Fibroblast of mammary gland (primary cell): ENCODE results near the gene RNGTT.

Source experiments
- DNase-seq: peaks from one replicate; pipeline ENCODE4 v3.0.0-alpha.2; 2010; ENCODE audit warnings: low read depth
- H3K4me3 ChIP-seq: 2 replicates; pipeline ENCODE4 v1.5.1; 2011; ENCODE audit warnings: low read depth, mild to moderate bottlenecking, low read length, moderate library complexity; ENCODE audit not compliant: control insufficient read depth
- TF ChIP-seq, protein P1 (sequence below): conservative IDR thresholded peaks from 2 replicates; pipeline ENCODE4 v1.5.1; 2011; ENCODE audit warnings: low read depth, low read length, inconsistent platforms; ENCODE audit not compliant: control insufficient read depth, insufficient read depth

The RNGTT gene

DNA sequence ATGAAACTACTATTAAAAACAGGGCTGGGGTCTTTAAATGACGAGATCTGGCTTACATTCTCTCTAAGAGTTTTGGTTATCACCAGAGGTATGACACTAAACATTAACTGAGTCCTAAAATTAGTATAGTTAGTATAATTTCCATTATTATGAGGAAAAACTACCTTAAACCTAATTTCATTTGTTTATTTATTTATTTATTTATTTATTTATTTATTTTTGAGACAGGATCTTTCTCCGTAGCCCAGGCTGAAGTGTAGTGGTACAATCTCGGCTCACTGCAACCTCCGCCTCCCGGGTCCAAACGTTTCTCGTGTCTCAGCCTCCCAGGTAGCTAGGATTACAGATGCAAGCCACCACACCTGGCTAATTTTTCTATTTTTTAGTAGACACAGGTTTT, 85.5 kb downstream of the RNGTT start:
- TF ChIP-seq, protein P1, sequence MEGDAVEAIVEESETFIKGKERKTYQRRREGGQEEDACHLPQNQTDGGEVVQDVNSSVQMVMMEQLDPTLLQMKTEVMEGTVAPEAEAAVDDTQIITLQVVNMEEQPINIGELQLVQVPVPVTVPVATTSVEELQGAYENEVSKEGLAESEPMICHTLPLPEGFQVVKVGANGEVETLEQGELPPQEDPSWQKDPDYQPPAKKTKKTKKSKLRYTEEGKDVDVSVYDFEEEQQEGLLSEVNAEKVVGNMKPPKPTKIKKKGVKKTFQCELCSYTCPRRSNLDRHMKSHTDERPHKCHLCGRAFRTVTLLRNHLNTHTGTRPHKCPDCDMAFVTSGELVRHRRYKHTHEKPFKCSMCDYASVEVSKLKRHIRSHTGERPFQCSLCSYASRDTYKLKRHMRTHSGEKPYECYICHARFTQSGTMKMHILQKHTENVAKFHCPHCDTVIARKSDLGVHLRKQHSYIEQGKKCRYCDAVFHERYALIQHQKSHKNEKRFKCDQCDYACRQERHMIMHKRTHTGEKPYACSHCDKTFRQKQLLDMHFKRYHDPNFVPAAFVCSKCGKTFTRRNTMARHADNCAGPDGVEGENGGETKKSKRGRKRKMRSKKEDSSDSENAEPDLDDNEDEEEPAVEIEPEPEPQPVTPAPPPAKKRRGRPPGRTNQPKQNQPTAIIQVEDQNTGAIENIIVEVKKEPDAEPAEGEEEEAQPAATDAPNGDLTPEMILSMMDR = no peak
- no peak for DNase-seq
- no peak overlapping the region for H3K4me3 ChIP-seq

- TF ChIP-seq, protein P1 = no peak
- no peak for DNase-seq
- H3K4me3 ChIP-seq = no peak overlapping the region
Observed at GRCh38 chr6:88872962-88873361, 90.5 kb downstream of the RNGTT start.

- TF ChIP-seq, protein P1 = no peak
- H3K4me3 ChIP-seq = no peak overlapping the region
- no peak for DNase-seq
Observed at GRCh38 chr6:88871498-88871897, 91.9 kb downstream of the RNGTT start.

DNA sequence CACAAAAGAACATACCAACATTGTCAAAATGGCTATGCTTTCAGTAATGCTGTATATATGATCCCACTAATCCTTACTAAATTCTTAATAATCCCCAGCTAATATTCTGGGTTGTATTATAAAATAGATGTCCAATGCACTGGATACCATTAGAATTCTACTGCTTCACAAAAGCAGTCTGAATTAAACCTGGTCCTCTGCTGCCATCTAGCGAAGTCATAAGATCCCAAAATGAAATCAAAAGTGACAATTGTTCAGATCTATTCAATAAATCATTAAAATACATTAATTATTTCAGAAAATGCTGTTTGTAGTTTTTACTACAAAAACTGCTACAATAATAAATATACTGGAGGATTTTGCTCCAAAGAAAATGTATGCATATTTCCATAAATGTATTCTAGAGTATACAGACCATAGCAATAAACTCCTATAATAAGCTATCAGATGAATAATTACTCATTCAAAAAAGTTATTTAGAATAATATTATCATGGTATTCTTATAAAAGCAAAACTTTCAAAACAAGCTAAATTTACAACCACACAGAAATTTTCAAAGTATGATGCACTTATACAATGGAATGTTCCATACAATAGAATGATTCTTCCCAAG, 92.6 kb downstream of the RNGTT start:
- no peak overlapping the region for H3K4me3 ChIP-seq
- peak; percentile 72 for DNase-seq
- TF ChIP-seq, protein P1 = peak; percentile 65

GRCh38 chr6:88869263-88870020, 94.0 kb downstream of the RNGTT start:
- H3K4me3 ChIP-seq = no peak overlapping the region
- TF ChIP-seq, protein P1 = no peak
- DNase-seq = peak; percentile 58

GRCh38 chr6:88867841-88868731, 95.3 kb downstream of the RNGTT start:
- H3K4me3 ChIP-seq = no peak overlapping the region
- DNase-seq = peak; percentile 86
- TF ChIP-seq, protein P1 = no peak
